Activated CD4-positive, alpha-beta T cell treated with anti-CD3 and anti-CD28 coated beads, Interleukin-2, amount 50 U/mL, for 1 hour (primary cell): ENCODE results near the gene CFAP57.

Experiments
- DNase-seq: peaks from one replicate; pipeline ENCODE4 v3.0.0-alpha.2; 2020

The CFAP57 gene

GRCh38 chr1:43302721-43303470 lies 130.8 kb downstream of the CFAP57 start:
- no peak for DNase-seq

GRCh38 chr1:43303471-43304313 lies 131.6 kb downstream of the CFAP57 start:
- no peak for DNase-seq
